ENCODE measurements around the gene BEAN1.

The BEAN1 gene

DNA sequence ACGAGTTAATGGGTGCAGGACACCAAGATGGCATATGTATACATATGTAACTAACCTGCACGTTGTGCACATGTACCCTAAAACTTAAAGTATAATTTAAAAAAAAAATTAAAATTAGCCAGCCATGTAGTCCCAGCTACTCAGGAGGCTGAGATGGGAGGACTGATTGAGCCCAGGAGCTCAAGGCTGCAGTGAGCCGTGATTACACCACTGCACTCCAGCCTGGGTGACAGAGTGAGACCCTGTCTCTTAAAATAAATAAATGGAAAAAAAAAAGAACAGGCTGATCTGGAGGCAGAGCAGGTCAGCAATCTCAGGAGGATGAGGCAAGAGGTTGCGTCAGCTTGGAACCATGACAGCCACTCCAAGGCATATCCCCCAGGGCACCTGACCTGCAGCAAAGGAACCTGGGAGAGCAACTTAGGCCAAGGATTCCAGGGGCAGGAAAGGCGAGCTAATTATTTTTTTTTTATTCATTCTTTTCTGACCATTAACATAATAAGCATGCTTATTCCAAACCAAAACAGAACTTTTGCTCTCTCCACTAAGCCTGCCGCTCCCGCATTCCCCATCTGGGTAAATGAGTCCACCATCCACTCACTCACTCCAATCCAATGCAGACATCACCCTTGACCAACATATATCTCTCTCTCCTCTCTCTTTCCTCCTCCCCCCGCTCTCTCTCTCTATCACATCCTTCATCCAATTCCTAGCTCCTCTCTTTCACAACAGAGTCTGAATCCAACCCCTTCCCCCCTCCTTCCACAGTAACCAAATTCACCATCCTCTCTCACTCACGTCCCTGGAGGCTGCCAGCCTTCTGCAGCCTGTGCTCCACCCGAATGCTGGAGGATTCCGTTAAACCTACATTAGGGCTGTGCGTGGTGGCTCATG is 75.2 kb downstream of the BEAN1 start:
- H3K4me1 ChIP-seq = no peaks in the 10 kb centered on the region
- H2AFZ ChIP-seq = no peak overlapping the region
- no peaks in the 10 kb centered on the region for H3K79me2 ChIP-seq
- H3K4me2 ChIP-seq (ENCODE audit: low read length) = no peak overlapping the region
- no peak overlapping the region for H3K4me3 ChIP-seq (ENCODE audit: low read depth, low read length)
- no peak overlapping the region for H3K27ac ChIP-seq
- H3K27me3 ChIP-seq (ENCODE audit: control insufficient read depth, insufficient read depth, low read length) = no peaks in the 10 kb centered on the region
- H3K36me3 ChIP-seq (ENCODE audit: control insufficient read depth, insufficient read depth, low read length) = no peaks in the 10 kb centered on the region
- H3K9ac ChIP-seq = no peak overlapping the region
- no peaks in the 10 kb centered on the region for H3K9me3 ChIP-seq (ENCODE audit: control insufficient read depth, low read length)
- TF ChIP-seq, protein P1, sequence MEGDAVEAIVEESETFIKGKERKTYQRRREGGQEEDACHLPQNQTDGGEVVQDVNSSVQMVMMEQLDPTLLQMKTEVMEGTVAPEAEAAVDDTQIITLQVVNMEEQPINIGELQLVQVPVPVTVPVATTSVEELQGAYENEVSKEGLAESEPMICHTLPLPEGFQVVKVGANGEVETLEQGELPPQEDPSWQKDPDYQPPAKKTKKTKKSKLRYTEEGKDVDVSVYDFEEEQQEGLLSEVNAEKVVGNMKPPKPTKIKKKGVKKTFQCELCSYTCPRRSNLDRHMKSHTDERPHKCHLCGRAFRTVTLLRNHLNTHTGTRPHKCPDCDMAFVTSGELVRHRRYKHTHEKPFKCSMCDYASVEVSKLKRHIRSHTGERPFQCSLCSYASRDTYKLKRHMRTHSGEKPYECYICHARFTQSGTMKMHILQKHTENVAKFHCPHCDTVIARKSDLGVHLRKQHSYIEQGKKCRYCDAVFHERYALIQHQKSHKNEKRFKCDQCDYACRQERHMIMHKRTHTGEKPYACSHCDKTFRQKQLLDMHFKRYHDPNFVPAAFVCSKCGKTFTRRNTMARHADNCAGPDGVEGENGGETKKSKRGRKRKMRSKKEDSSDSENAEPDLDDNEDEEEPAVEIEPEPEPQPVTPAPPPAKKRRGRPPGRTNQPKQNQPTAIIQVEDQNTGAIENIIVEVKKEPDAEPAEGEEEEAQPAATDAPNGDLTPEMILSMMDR (IDR thresholded peaks at IDR 0.05) = no peak

- Histone ChIP-seq H3K4me2 (ENCODE audit: low read length) (no peak overlapping the region), H3K27ac (no peak overlapping the region), H3K27me3 (ENCODE audit: control insufficient read depth, insufficient read depth, low read length) (no peaks in the 10 kb centered on the region), H3K36me3 (ENCODE audit: control insufficient read depth, insufficient read depth, low read length) (no peaks in the 10 kb centered on the region), H3K9me3 (ENCODE audit: control insufficient read depth, low read length) (no peaks in the 10 kb centered on the region), H3K9ac (no peak overlapping the region), H2AFZ (no peak overlapping the region), H3K4me1 (peaks cover under 1% of the 10 kb centered on the region), H3K79me2 (no peaks in the 10 kb centered on the region), H3K4me3 (ENCODE audit: low read depth, low read length) (no peak overlapping the region)
- TF ChIP-seq, protein P1 (IDR thresholded peaks at IDR 0.05) = no peak
Measured at GRCh38 chr16:66503030-66503429, 75.9 kb downstream of the BEAN1 start.

GRCh38 chr16:66503612-66504011 is 76.5 kb downstream of the BEAN1 start:
- Histone ChIP-seq H2AFZ (no peak overlapping the region), H3K9me3 (ENCODE audit: control insufficient read depth, low read length) (no peaks in the 10 kb centered on the region), H3K4me2 (ENCODE audit: low read length) (no peak overlapping the region), H3K9ac (no peak overlapping the region), H3K27ac (no peak overlapping the region), H3K4me1 (peaks cover 6% of the 10 kb centered on the region), H3K36me3 (ENCODE audit: control insufficient read depth, insufficient read depth, low read length) (no peaks in the 10 kb centered on the region), H3K4me3 (ENCODE audit: low read depth, low read length) (no peak overlapping the region), H3K79me2 (no peaks in the 10 kb centered on the region), H3K27me3 (ENCODE audit: control insufficient read depth, insufficient read depth, low read length) (no peaks in the 10 kb centered on the region)
- TF ChIP-seq, protein P1 (IDR thresholded peaks at IDR 0.05) = no peak

- no peak overlapping the region for H3K4me2 ChIP-seq (ENCODE audit: low read length)
- H3K4me1 ChIP-seq = peaks cover 17% of the 10 kb centered on the region
- H3K9ac ChIP-seq = no peak overlapping the region
- TF ChIP-seq, protein P1 (IDR thresholded peaks at IDR 0.05) = no peak
- no peaks in the 10 kb centered on the region for H3K9me3 ChIP-seq (ENCODE audit: control insufficient read depth, low read length)
- H3K4me3 ChIP-seq (ENCODE audit: low read depth, low read length) = no peak overlapping the region
- H3K27ac ChIP-seq = no peak overlapping the region
- no peak overlapping the region for H2AFZ ChIP-seq
- H3K36me3 ChIP-seq (ENCODE audit: control insufficient read depth, insufficient read depth, low read length) = no peaks in the 10 kb centered on the region
- H3K79me2 ChIP-seq = peaks cover under 1% of the 10 kb centered on the region
- no peaks in the 10 kb centered on the region for H3K27me3 ChIP-seq (ENCODE audit: control insufficient read depth, insufficient read depth, low read length)
Measured at GRCh38 chr16:66507731-66508239, 80.7 kb downstream of the BEAN1 start.
